Measurements from ENCODE around the gene TBCC.
A peak's percentile ranks its signal among the peaks of the same experiment; 100 is the strongest.

Gene TBCC

GRCh38 chr6:42727087-42727611, 18.8 kb downstream of the TBCC start:
- H3K9me3 ChIP-seq (ENCODE audit: low read length) = no peaks in the 10 kb centered on the region
- no peaks in the 10 kb centered on the region for H3K79me2 ChIP-seq (ENCODE audit: insufficient read depth, low read length)
- H3K4me2 ChIP-seq (ENCODE audit: low read length) = peak overlapping the region; percentile 74
- TF ChIP-seq CTCF (IDR thresholded peaks at IDR 0.05; ENCODE audit: low read length) (no peak), EZH2 (IDR thresholded peaks at IDR 0.05; ENCODE audit: borderline replicate concordance, low read length) (no peak)
- peaks cover 12% of the 10 kb centered on the region for H3K4me1 ChIP-seq (ENCODE audit: insufficient read depth, low read length, severe bottlenecking)
- no peaks in the 10 kb centered on the region for H4K20me1 ChIP-seq (ENCODE audit: insufficient read depth, low read length)
- H3K4me3 ChIP-seq (ENCODE audit: low read depth, low read length, poor library complexity, severe bottlenecking) = peak overlapping the region; percentile 44
- H3K9ac ChIP-seq (ENCODE audit: low read length) = peak overlapping the region; percentile 62
- 0 out of 2 replicates have a peak, but pooled peaks cover 2% of the 10 kb centered on the region for H3K27me3 ChIP-seq (ENCODE audit: insufficient read depth, low read length)
- no peaks in the 10 kb centered on the region for H3K36me3 ChIP-seq (ENCODE audit: insufficient read depth, low read length)
- no peak overlapping the region for H3K27ac ChIP-seq (ENCODE audit: low read depth, low read length, poor library complexity, severe bottlenecking)
- no peaks in the 10 kb centered on the region for H3F3A ChIP-seq (ENCODE audit: insufficient read depth, low read length)
- H2AFZ ChIP-seq (ENCODE audit: low read length) = peak overlapping the region; percentile 89
- no peaks in the 10 kb centered on the region for H3K9me2 ChIP-seq (ENCODE audit: low read depth, low read length)

- no peaks in the 10 kb centered on the region for H3K79me2 ChIP-seq (ENCODE audit: insufficient read depth, low read length)
- peaks cover 12% of the 10 kb centered on the region for H3K4me1 ChIP-seq (ENCODE audit: insufficient read depth, low read length, severe bottlenecking)
- H3K9me3 ChIP-seq (ENCODE audit: low read length) = no peaks in the 10 kb centered on the region
- no peaks in the 10 kb centered on the region for H4K20me1 ChIP-seq (ENCODE audit: insufficient read depth, low read length)
- H3F3A ChIP-seq (ENCODE audit: insufficient read depth, low read length) = no peaks in the 10 kb centered on the region
- H3K27ac ChIP-seq (ENCODE audit: low read depth, low read length, poor library complexity, severe bottlenecking) = no peak overlapping the region
- H3K9ac ChIP-seq (ENCODE audit: low read length) = peak overlapping the region; percentile 62
- H3K4me2 ChIP-seq (ENCODE audit: low read length) = peak overlapping the region; percentile 74
- TF ChIP-seq CTCF (IDR thresholded peaks at IDR 0.05; ENCODE audit: low read length) (peak; percentile 96), EZH2 (IDR thresholded peaks at IDR 0.05; ENCODE audit: borderline replicate concordance, low read length) (no peak)
- 0 out of 2 replicates have a peak, but pooled peaks cover 7% of the 10 kb centered on the region for H3K27me3 ChIP-seq (ENCODE audit: insufficient read depth, low read length)
- no peaks in the 10 kb centered on the region for H3K36me3 ChIP-seq (ENCODE audit: insufficient read depth, low read length)
- H3K9me2 ChIP-seq (ENCODE audit: low read depth, low read length) = no peaks in the 10 kb centered on the region
- H3K4me3 ChIP-seq (ENCODE audit: low read depth, low read length, poor library complexity, severe bottlenecking) = peak overlapping the region; percentile 44
- peak overlapping the region; percentile 89 for H2AFZ ChIP-seq (ENCODE audit: low read length)
Measured at GRCh38 chr6:42726485-42727086, 19.3 kb downstream of the TBCC start.

- H2AFZ ChIP-seq (ENCODE audit: low read length) = peak overlapping the region; percentile 89
- no peaks in the 10 kb centered on the region for H3F3A ChIP-seq (ENCODE audit: insufficient read depth, low read length)
- H3K27ac ChIP-seq (ENCODE audit: low read depth, low read length, poor library complexity, severe bottlenecking) = no peak overlapping the region
- H3K4me3 ChIP-seq (ENCODE audit: low read depth, low read length, poor library complexity, severe bottlenecking) = no peak overlapping the region
- H3K9me3 ChIP-seq (ENCODE audit: low read length) = no peaks in the 10 kb centered on the region
- H3K4me2 ChIP-seq (ENCODE audit: low read length) = peak overlapping the region; percentile 74
- peaks cover 12% of the 10 kb centered on the region for H3K4me1 ChIP-seq (ENCODE audit: insufficient read depth, low read length, severe bottlenecking)
- H3K9me2 ChIP-seq (ENCODE audit: low read depth, low read length) = no peaks in the 10 kb centered on the region
- 0 out of 2 replicates have a peak, but pooled peaks cover 7% of the 10 kb centered on the region for H3K27me3 ChIP-seq (ENCODE audit: insufficient read depth, low read length)
- peak overlapping the region; percentile 26; the same call in 1 of the 2 replicates for H3K9ac ChIP-seq (ENCODE audit: low read length)
- no peaks in the 10 kb centered on the region for H3K36me3 ChIP-seq (ENCODE audit: insufficient read depth, low read length)
- no peaks in the 10 kb centered on the region for H4K20me1 ChIP-seq (ENCODE audit: insufficient read depth, low read length)
- no peak for TF ChIP-seq CTCF (IDR thresholded peaks at IDR 0.05; ENCODE audit: low read length)
- TF ChIP-seq EZH2 (IDR thresholded peaks at IDR 0.05; ENCODE audit: borderline replicate concordance, low read length) = no peak
- H3K79me2 ChIP-seq (ENCODE audit: insufficient read depth, low read length) = no peaks in the 10 kb centered on the region
Measured at GRCh38 chr6:42726026-42726425, 19.9 kb downstream of the TBCC start.

Data from OCI-LY1 (cell line).